H9 (cell line): ENCODE results near the gene TRMU. TPM values are rescaled to one million over a fixed set of nuclear protein-coding genes. Genes with fewer than 3 reads are reported as not detected.

Experiments
- DNase-seq: peaks from one replicate; pipeline ENCODE4 v3.0.0-alpha.2; 2017
- H2AFZ ChIP-seq: one replicate; pipeline ENCODE4 v1.6.1; 2013; ENCODE audit warnings: mild to moderate bottlenecking, low read length, control low read depth, moderate library complexity
- H2AK5ac ChIP-seq: 2 replicates; pipeline ENCODE4 v1.6.1; 2013; ENCODE audit warnings: low read length, control low read depth, mixed read lengths; ENCODE audit not compliant: insufficient read length
- H2BK120ac ChIP-seq: one replicate; pipeline ENCODE4 v1.6.1; 2013; ENCODE audit warnings: low read depth, mild to moderate bottlenecking, low read length, control low read depth, inconsistent platforms; ENCODE audit not compliant: poor library complexity, severe bottlenecking
- H2BK12ac ChIP-seq: 2 replicates; pipeline ENCODE4 v1.6.1; 2013; ENCODE audit warnings: low read length, control low read depth, mixed read lengths, low read depth; ENCODE audit not compliant: insufficient read length
- H2BK15ac ChIP-seq: 2 replicates; pipeline ENCODE4 v1.6.1; 2013; ENCODE audit warnings: low read depth, low read length, control low read depth
- H2BK20ac ChIP-seq: one replicate; pipeline ENCODE4 v1.6.1; 2013; ENCODE audit warnings: low read depth, mild to moderate bottlenecking, low read length, control low read depth, inconsistent platforms; ENCODE audit not compliant: poor library complexity, severe bottlenecking
- H2BK5ac ChIP-seq: 2 replicates; pipeline ENCODE4 v1.6.1; 2013; ENCODE audit warnings: low read length, control low read depth, mixed read lengths; ENCODE audit not compliant: insufficient read length
- H3K14ac ChIP-seq: 2 replicates; pipeline ENCODE4 v1.6.1; 2013; ENCODE audit warnings: low read length, control low read depth; ENCODE audit not compliant: insufficient read depth
- H3K18ac ChIP-seq: 2 replicates; pipeline ENCODE4 v1.6.1; 2013; ENCODE audit warnings: low read depth, mild to moderate bottlenecking, mixed read lengths, low read length, control low read depth; ENCODE audit not compliant: insufficient read length
- H3K23ac ChIP-seq: 2 replicates; pipeline ENCODE4 v1.6.1; 2013; ENCODE audit warnings: low read length, control low read depth, mixed read lengths, low read depth; ENCODE audit not compliant: insufficient read length
- H3K23me2 ChIP-seq: 2 replicates; pipeline ENCODE4 v1.6.1; 2013; ENCODE audit warnings: low read depth, mild to moderate bottlenecking, mixed read lengths, low read length, control low read depth; ENCODE audit not compliant: insufficient read length, poor library complexity, severe bottlenecking
- H3K27ac ChIP-seq: 2 replicates; pipeline ENCODE4 v1.5.1; 2013; ENCODE audit warnings: low read length, control low read depth, mixed read lengths, low read depth; ENCODE audit not compliant: insufficient read length
- H3K27me3 ChIP-seq: 2 replicates; pipeline ENCODE4 v1.6.1; 2013; ENCODE audit warnings: low read length, control low read depth, inconsistent platforms; ENCODE audit not compliant: insufficient read depth
- H3K4ac ChIP-seq: 2 replicates; pipeline ENCODE4 v1.6.1; 2013; ENCODE audit warnings: low read depth, mild to moderate bottlenecking, control low read depth, inconsistent platforms, low read length, moderate library complexity
- H3K4me1 ChIP-seq: 2 replicates; pipeline ENCODE4 v1.6.1; 2013; ENCODE audit warnings: low read length, control low read depth, inconsistent platforms; ENCODE audit not compliant: insufficient read depth
- H3K4me2 ChIP-seq: 2 replicates; pipeline ENCODE4 v1.6.1; 2013; ENCODE audit warnings: low read length, control low read depth, mixed read lengths; ENCODE audit not compliant: insufficient read length, insufficient read depth
- H3K56ac ChIP-seq: 2 replicates; pipeline ENCODE4 v1.6.1; 2013; ENCODE audit warnings: low read depth, mild to moderate bottlenecking, mixed read lengths, low read length, control low read depth; ENCODE audit not compliant: insufficient read length
- H3K79me1 ChIP-seq: 2 replicates; pipeline ENCODE4 v1.6.1; 2013; ENCODE audit warnings: low read depth, mild to moderate bottlenecking, moderate library complexity, low read length, control low read depth, inconsistent platforms; ENCODE audit not compliant: insufficient read depth, poor library complexity, severe bottlenecking
- H3K79me2 ChIP-seq: 2 replicates; pipeline ENCODE4 v1.6.1; 2013; ENCODE audit warnings: low read length, control low read depth, inconsistent platforms; ENCODE audit not compliant: insufficient read depth
- H3K9ac ChIP-seq: 2 replicates; pipeline ENCODE4 v1.6.1; 2013; ENCODE audit warnings: low read length, control low read depth, mixed read lengths; ENCODE audit not compliant: insufficient read length; ENCODE audit errors: extremely low read depth
- H3K9me3 ChIP-seq: one replicate; pipeline ENCODE4 v1.6.1; 2013; ENCODE audit warnings: low read depth, low read length, inconsistent platforms; ENCODE audit not compliant: control insufficient read depth
- H3T11ph ChIP-seq: one replicate; pipeline ENCODE4 v1.6.1; 2013; ENCODE audit warnings: mild to moderate bottlenecking, low read length, control low read depth, inconsistent platforms
- H4K20me1 ChIP-seq: one replicate; pipeline ENCODE4 v1.6.1; 2013; ENCODE audit not compliant: control insufficient read depth, insufficient read length, insufficient read depth
- H4K5ac ChIP-seq: 2 replicates; pipeline ENCODE4 v1.6.1; 2013; ENCODE audit warnings: low read depth, mild to moderate bottlenecking, mixed read lengths, low read length, control low read depth; ENCODE audit not compliant: insufficient read length
- H4K8ac ChIP-seq: replicated peaks from 2 replicates; pipeline ENCODE4 v1.6.1; 2013; ENCODE audit warnings: low read length, control low read depth, mixed read lengths, low read depth; ENCODE audit not compliant: insufficient read length
- H4K91ac ChIP-seq: 2 replicates; pipeline ENCODE4 v1.6.1; 2013; ENCODE audit warnings: low read depth, mild to moderate bottlenecking, moderate library complexity, mixed read lengths, low read length, control low read depth; ENCODE audit not compliant: insufficient read length
- H3K27ac Mint-ChIP-seq, 3 experiments: 2 replicates in 2 of 3; 3 replicates in 1 of 3; pipeline ENCODE4 v1.8.0; 2020 to 2021; ENCODE audit warnings: mixed read lengths in 3 of 3, mild to moderate bottlenecking in 1 of 3, moderate library complexity in 1 of 3
- H3K27me3 Mint-ChIP-seq: 2 replicates; pipeline ENCODE4 v1.8.0; 2021; ENCODE audit warnings: low read depth, mild to moderate bottlenecking, moderate library complexity, mixed read lengths
- H3K36me3 Mint-ChIP-seq, 3 experiments: 2 replicates in 2 of 3; 3 replicates in 1 of 3; pipeline ENCODE4 v1.8.0; 2020 to 2021; ENCODE audit warnings: low read depth in 3 of 3, mixed read lengths in 3 of 3; ENCODE audit not compliant: insufficient read depth in 1 of 3
- H3K4me1 Mint-ChIP-seq, 2 experiments: 2 replicates each; pipeline ENCODE4 v1.8.0; 2020; ENCODE audit warnings: mixed read lengths in 2 of 2
- H3K4me3 Mint-ChIP-seq, 2 experiments: 2 replicates in 1 of 2; 3 replicates in 1 of 2; pipeline ENCODE4 v1.8.0; 2020 to 2021; ENCODE audit warnings: mild to moderate bottlenecking in 2 of 2, mixed read lengths in 2 of 2, moderate library complexity in 1 of 2
- H3K9me3 Mint-ChIP-seq, 2 experiments: 2 replicates in 1 of 2; 3 replicates in 1 of 2; pipeline ENCODE4 v1.8.0; 2020; ENCODE audit warnings: mild to moderate bottlenecking in 2 of 2, mixed read lengths in 2 of 2, moderate library complexity in 1 of 2
- CTCF ChIP-seq: fragments of 200-600 bp; sonication (generic); conservative IDR thresholded peaks from 3 replicates; pipeline ENCODE4 v1.8.0; 2021; ENCODE audit warnings: antibody characterized with exemption, mild to moderate bottlenecking
- WGBS: extraction: QIAGEN DNeasy Blood & Tissue Kit; methylation state at CpG from one replicate; pipeline ENCODE4 v1.1.7; 2013; ENCODE audit warnings: missing lambda C conversion rate, low lambda C conversion rate, mixed read lengths; ENCODE audit not compliant: insufficient read length; ENCODE audit errors: extremely low coverage; 5-methylcytosine and 5-hydroxymethylcytosine counted together
- total RNA-seq: library from RNA; stranded (reverse); gene quantifications from 2 replicates; pipeline ENCODE4 v1.2.1, GENCODE V29; 2021

Gene TRMU
- total RNA-seq, 1 experiment from 2014 or later: 86.3 TPM

GRCh38 chr22:46364341-46365165 is 29.0 kb downstream of the TRMU start:
- H3K56ac ChIP-seq: no peak overlapping the region
- TF ChIP-seq CTCF: no peak
- no peak overlapping the region for H3K14ac ChIP-seq
- Mint-ChIP-seq H3K36me3 (peaks cover 4 to 30% (median 29%) of the 10 kb centered on the region in 3 experiments; a peak in 6 of 7 replicates), H3K27ac (peak overlapping the region in 1 of 3 experiments; percentile 79; a peak in 1 of 7 replicates), H3K9me3 (peaks cover 0 to 8% of the 10 kb centered on the region in 2 experiments; a peak in 1 of 5 replicates), H3K4me1 (peaks cover 5 to 6% of the 10 kb centered on the region in 2 experiments), H3K27me3 (no peaks in the 10 kb centered on the region; the same call in 1 of the 2 replicates), H3K4me3 (no peak overlapping the region)
- H2BK12ac ChIP-seq: no peak overlapping the region
- H3K4me1 ChIP-seq: no peaks in the 10 kb centered on the region; the same call in 1 of the 2 replicates
- no peak overlapping the region for H2BK120ac ChIP-seq
- H3K23me2 ChIP-seq: no peaks in the 10 kb centered on the region
- no peak overlapping the region for H3K23ac ChIP-seq
- H3K9ac ChIP-seq: no peak overlapping the region
- DNase-seq: no peak
- no peak overlapping the region for H4K5ac ChIP-seq
- no peak overlapping the region for H2BK15ac ChIP-seq
- WGBS: no CpG with 5 or more reads among the region's 26 CpGs
- no peak overlapping the region for H3K4me2 ChIP-seq
- no peaks in the 10 kb centered on the region for H3K27me3 ChIP-seq
- H4K8ac ChIP-seq: no peak overlapping the region
- no peak overlapping the region for H2BK20ac ChIP-seq
- no peak overlapping the region for H3K4ac ChIP-seq
- H4K20me1 ChIP-seq: no peaks in the 10 kb centered on the region
- no peak overlapping the region for H2BK5ac ChIP-seq
- H3K18ac ChIP-seq: no peak overlapping the region
- H4K91ac ChIP-seq: no peak overlapping the region
- H3K27ac ChIP-seq: no peak overlapping the region
- H3K79me1 ChIP-seq: no peaks in the 10 kb centered on the region
- H3K79me2 ChIP-seq: no peaks in the 10 kb centered on the region
- H2AK5ac ChIP-seq: no peak overlapping the region
- no peak overlapping the region for H3T11ph ChIP-seq
- H3K9me3 ChIP-seq: no peaks in the 10 kb centered on the region
- no peak overlapping the region for H2AFZ ChIP-seq
